H9 (cell line): ENCODE results near the gene RALGDS. TPM values are rescaled to one million over a fixed set of nuclear protein-coding genes. Genes with fewer than 3 reads are reported as not detected.

Experiments used
- DNase-seq: peaks from one replicate; pipeline ENCODE4 v3.0.0-alpha.2; 2017
- H2AFZ ChIP-seq: one replicate; pipeline ENCODE4 v1.6.1; 2013; ENCODE audit warnings: mild to moderate bottlenecking, low read length, control low read depth, moderate library complexity
- H2AK5ac ChIP-seq: 2 replicates; pipeline ENCODE4 v1.6.1; 2013; ENCODE audit warnings: low read length, control low read depth, mixed read lengths; ENCODE audit not compliant: insufficient read length
- H2BK120ac ChIP-seq: one replicate; pipeline ENCODE4 v1.6.1; 2013; ENCODE audit warnings: low read depth, mild to moderate bottlenecking, low read length, control low read depth, inconsistent platforms; ENCODE audit not compliant: poor library complexity, severe bottlenecking
- H2BK12ac ChIP-seq: 2 replicates; pipeline ENCODE4 v1.6.1; 2013; ENCODE audit warnings: low read length, control low read depth, mixed read lengths, low read depth; ENCODE audit not compliant: insufficient read length
- H2BK15ac ChIP-seq: 2 replicates; pipeline ENCODE4 v1.6.1; 2013; ENCODE audit warnings: low read depth, low read length, control low read depth
- H2BK20ac ChIP-seq: one replicate; pipeline ENCODE4 v1.6.1; 2013; ENCODE audit warnings: low read depth, mild to moderate bottlenecking, low read length, control low read depth, inconsistent platforms; ENCODE audit not compliant: poor library complexity, severe bottlenecking
- H2BK5ac ChIP-seq: 2 replicates; pipeline ENCODE4 v1.6.1; 2013; ENCODE audit warnings: low read length, control low read depth, mixed read lengths; ENCODE audit not compliant: insufficient read length
- H3K14ac ChIP-seq: 2 replicates; pipeline ENCODE4 v1.6.1; 2013; ENCODE audit warnings: low read length, control low read depth; ENCODE audit not compliant: insufficient read depth
- H3K18ac ChIP-seq: 2 replicates; pipeline ENCODE4 v1.6.1; 2013; ENCODE audit warnings: low read depth, mild to moderate bottlenecking, mixed read lengths, low read length, control low read depth; ENCODE audit not compliant: insufficient read length
- H3K23ac ChIP-seq: 2 replicates; pipeline ENCODE4 v1.6.1; 2013; ENCODE audit warnings: low read length, control low read depth, mixed read lengths, low read depth; ENCODE audit not compliant: insufficient read length
- H3K23me2 ChIP-seq: 2 replicates; pipeline ENCODE4 v1.6.1; 2013; ENCODE audit warnings: low read depth, mild to moderate bottlenecking, mixed read lengths, low read length, control low read depth; ENCODE audit not compliant: insufficient read length, poor library complexity, severe bottlenecking
- H3K27ac ChIP-seq: 2 replicates; pipeline ENCODE4 v1.5.1; 2013; ENCODE audit warnings: low read length, control low read depth, mixed read lengths, low read depth; ENCODE audit not compliant: insufficient read length
- H3K27me3 ChIP-seq: 2 replicates; pipeline ENCODE4 v1.6.1; 2013; ENCODE audit warnings: low read length, control low read depth, inconsistent platforms; ENCODE audit not compliant: insufficient read depth
- H3K4ac ChIP-seq: 2 replicates; pipeline ENCODE4 v1.6.1; 2013; ENCODE audit warnings: low read depth, mild to moderate bottlenecking, control low read depth, inconsistent platforms, low read length, moderate library complexity
- H3K4me1 ChIP-seq: 2 replicates; pipeline ENCODE4 v1.6.1; 2013; ENCODE audit warnings: low read length, control low read depth, inconsistent platforms; ENCODE audit not compliant: insufficient read depth
- H3K4me2 ChIP-seq: 2 replicates; pipeline ENCODE4 v1.6.1; 2013; ENCODE audit warnings: low read length, control low read depth, mixed read lengths; ENCODE audit not compliant: insufficient read length, insufficient read depth
- H3K56ac ChIP-seq: 2 replicates; pipeline ENCODE4 v1.6.1; 2013; ENCODE audit warnings: low read depth, mild to moderate bottlenecking, mixed read lengths, low read length, control low read depth; ENCODE audit not compliant: insufficient read length
- H3K79me1 ChIP-seq: 2 replicates; pipeline ENCODE4 v1.6.1; 2013; ENCODE audit warnings: low read depth, mild to moderate bottlenecking, moderate library complexity, low read length, control low read depth, inconsistent platforms; ENCODE audit not compliant: insufficient read depth, poor library complexity, severe bottlenecking
- H3K79me2 ChIP-seq: 2 replicates; pipeline ENCODE4 v1.6.1; 2013; ENCODE audit warnings: low read length, control low read depth, inconsistent platforms; ENCODE audit not compliant: insufficient read depth
- H3K9ac ChIP-seq: 2 replicates; pipeline ENCODE4 v1.6.1; 2013; ENCODE audit warnings: low read length, control low read depth, mixed read lengths; ENCODE audit not compliant: insufficient read length; ENCODE audit errors: extremely low read depth
- H3K9me3 ChIP-seq: one replicate; pipeline ENCODE4 v1.6.1; 2013; ENCODE audit warnings: low read depth, low read length, inconsistent platforms; ENCODE audit not compliant: control insufficient read depth
- H3T11ph ChIP-seq: one replicate; pipeline ENCODE4 v1.6.1; 2013; ENCODE audit warnings: mild to moderate bottlenecking, low read length, control low read depth, inconsistent platforms
- H4K20me1 ChIP-seq: one replicate; pipeline ENCODE4 v1.6.1; 2013; ENCODE audit not compliant: control insufficient read depth, insufficient read length, insufficient read depth
- H4K5ac ChIP-seq: 2 replicates; pipeline ENCODE4 v1.6.1; 2013; ENCODE audit warnings: low read depth, mild to moderate bottlenecking, mixed read lengths, low read length, control low read depth; ENCODE audit not compliant: insufficient read length
- H4K8ac ChIP-seq: replicated peaks from 2 replicates; pipeline ENCODE4 v1.6.1; 2013; ENCODE audit warnings: low read length, control low read depth, mixed read lengths, low read depth; ENCODE audit not compliant: insufficient read length
- H4K91ac ChIP-seq: 2 replicates; pipeline ENCODE4 v1.6.1; 2013; ENCODE audit warnings: low read depth, mild to moderate bottlenecking, moderate library complexity, mixed read lengths, low read length, control low read depth; ENCODE audit not compliant: insufficient read length
- H3K27ac Mint-ChIP-seq, 3 experiments: 2 replicates in 2 of 3; 3 replicates in 1 of 3; pipeline ENCODE4 v1.8.0; 2020 to 2021; ENCODE audit warnings: mixed read lengths in 3 of 3, mild to moderate bottlenecking in 1 of 3, moderate library complexity in 1 of 3
- H3K27me3 Mint-ChIP-seq: 2 replicates; pipeline ENCODE4 v1.8.0; 2021; ENCODE audit warnings: low read depth, mild to moderate bottlenecking, moderate library complexity, mixed read lengths
- H3K36me3 Mint-ChIP-seq, 3 experiments: 2 replicates in 2 of 3; 3 replicates in 1 of 3; pipeline ENCODE4 v1.8.0; 2020 to 2021; ENCODE audit warnings: low read depth in 3 of 3, mixed read lengths in 3 of 3; ENCODE audit not compliant: insufficient read depth in 1 of 3
- H3K4me1 Mint-ChIP-seq, 2 experiments: 2 replicates each; pipeline ENCODE4 v1.8.0; 2020; ENCODE audit warnings: mixed read lengths in 2 of 2
- H3K4me3 Mint-ChIP-seq, 2 experiments: 2 replicates in 1 of 2; 3 replicates in 1 of 2; pipeline ENCODE4 v1.8.0; 2020 to 2021; ENCODE audit warnings: mild to moderate bottlenecking in 2 of 2, mixed read lengths in 2 of 2, moderate library complexity in 1 of 2
- H3K9me3 Mint-ChIP-seq, 2 experiments: 2 replicates in 1 of 2; 3 replicates in 1 of 2; pipeline ENCODE4 v1.8.0; 2020; ENCODE audit warnings: mild to moderate bottlenecking in 2 of 2, mixed read lengths in 2 of 2, moderate library complexity in 1 of 2
- WGBS: extraction: QIAGEN DNeasy Blood & Tissue Kit; methylation state at CpG from one replicate; pipeline ENCODE4 v1.1.7; 2013; ENCODE audit warnings: missing lambda C conversion rate, low lambda C conversion rate, mixed read lengths; ENCODE audit not compliant: insufficient read length; ENCODE audit errors: extremely low coverage; 5-methylcytosine and 5-hydroxymethylcytosine counted together
- total RNA-seq: library from RNA; stranded (reverse); gene quantifications from 2 replicates; pipeline ENCODE4 v1.2.1, GENCODE V29; 2021
- TF ChIP-seq, protein P1 (sequence below): fragments of 200-600 bp; sonication (generic); conservative IDR thresholded peaks from 3 replicates; pipeline ENCODE4 v1.8.0; 2021; ENCODE audit warnings: antibody characterized with exemption, mild to moderate bottlenecking

RALGDS gene
- total RNA-seq, 1 experiment from 2014 or later = 21.3 TPM

DNA sequence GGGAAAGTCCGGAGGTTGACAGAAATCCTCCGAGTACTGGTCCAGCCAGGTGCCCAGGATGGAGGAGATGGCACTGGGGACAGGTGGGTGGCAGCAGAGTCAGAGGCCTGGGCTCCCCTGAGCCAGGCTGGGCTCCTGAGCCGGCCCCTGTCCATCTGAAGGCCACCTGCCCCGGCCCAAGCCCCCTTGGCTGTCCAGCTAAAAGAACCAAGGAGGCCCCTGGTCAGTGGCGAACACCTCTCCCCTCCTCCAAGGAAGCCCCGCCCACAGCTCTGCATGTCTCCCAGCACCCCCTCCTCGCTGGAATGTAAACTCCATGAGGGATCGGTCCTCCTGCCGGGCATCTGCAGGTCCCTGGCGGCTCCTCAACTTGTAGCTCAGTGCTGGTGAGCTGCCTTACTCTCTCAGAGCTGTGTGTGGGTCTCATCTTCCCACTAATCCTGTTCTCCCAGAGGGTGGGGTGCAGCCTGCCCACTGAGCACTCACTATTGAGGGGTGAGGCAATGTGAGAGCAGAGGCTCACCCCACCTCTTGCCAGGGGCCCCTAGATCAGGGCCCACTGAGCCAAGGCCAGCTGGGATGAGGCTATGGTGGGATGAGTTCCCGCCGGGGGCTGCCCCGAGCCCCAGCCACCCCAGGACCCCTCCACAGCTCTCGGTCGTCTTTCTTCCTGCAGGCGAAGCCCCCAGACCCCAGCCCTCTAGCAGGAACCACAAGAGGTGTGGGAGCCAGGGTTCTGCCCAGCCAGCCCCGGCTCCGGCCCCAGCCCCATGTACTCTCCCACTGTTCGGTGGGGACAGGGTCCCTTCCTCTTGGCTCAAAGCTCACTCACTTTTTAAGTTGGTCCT lies 12.0 kb downstream of the RALGDS start:
- H4K91ac ChIP-seq = no peak overlapping the region
- no peak overlapping the region for H3K9ac ChIP-seq
- no peak overlapping the region for H3K27ac ChIP-seq
- Mint-ChIP-seq H3K4me3 (no peak overlapping the region), H3K4me1 (peaks cover 2 to 15% of the 10 kb centered on the region in 2 experiments; a peak in 2 of 4 replicates), H3K9me3 (no peaks in the 10 kb centered on the region), H3K36me3 (peaks cover 12 to 33% (median 32%) of the 10 kb centered on the region in 3 experiments; a peak in 6 of 7 replicates), H3K27ac (no peak overlapping the region; a peak in 1 of 7 replicates), H3K27me3 (no peaks in the 10 kb centered on the region)
- H3K27me3 ChIP-seq = no peaks in the 10 kb centered on the region
- H3K4me2 ChIP-seq = no peak overlapping the region
- H2BK12ac ChIP-seq = no peak overlapping the region
- no CpG with 5 or more reads among the region's 19 CpGs for WGBS
- no peaks in the 10 kb centered on the region for H3K23me2 ChIP-seq
- H3K79me1 ChIP-seq = no peaks in the 10 kb centered on the region
- no peak overlapping the region for H2BK120ac ChIP-seq
- H3K56ac ChIP-seq = no peak overlapping the region
- TF ChIP-seq, protein P1, sequence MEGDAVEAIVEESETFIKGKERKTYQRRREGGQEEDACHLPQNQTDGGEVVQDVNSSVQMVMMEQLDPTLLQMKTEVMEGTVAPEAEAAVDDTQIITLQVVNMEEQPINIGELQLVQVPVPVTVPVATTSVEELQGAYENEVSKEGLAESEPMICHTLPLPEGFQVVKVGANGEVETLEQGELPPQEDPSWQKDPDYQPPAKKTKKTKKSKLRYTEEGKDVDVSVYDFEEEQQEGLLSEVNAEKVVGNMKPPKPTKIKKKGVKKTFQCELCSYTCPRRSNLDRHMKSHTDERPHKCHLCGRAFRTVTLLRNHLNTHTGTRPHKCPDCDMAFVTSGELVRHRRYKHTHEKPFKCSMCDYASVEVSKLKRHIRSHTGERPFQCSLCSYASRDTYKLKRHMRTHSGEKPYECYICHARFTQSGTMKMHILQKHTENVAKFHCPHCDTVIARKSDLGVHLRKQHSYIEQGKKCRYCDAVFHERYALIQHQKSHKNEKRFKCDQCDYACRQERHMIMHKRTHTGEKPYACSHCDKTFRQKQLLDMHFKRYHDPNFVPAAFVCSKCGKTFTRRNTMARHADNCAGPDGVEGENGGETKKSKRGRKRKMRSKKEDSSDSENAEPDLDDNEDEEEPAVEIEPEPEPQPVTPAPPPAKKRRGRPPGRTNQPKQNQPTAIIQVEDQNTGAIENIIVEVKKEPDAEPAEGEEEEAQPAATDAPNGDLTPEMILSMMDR = no peak
- H2AK5ac ChIP-seq = no peak overlapping the region
- no peak overlapping the region for H2BK5ac ChIP-seq
- no peak overlapping the region for H4K8ac ChIP-seq
- no peak overlapping the region for H3K23ac ChIP-seq
- no peaks in the 10 kb centered on the region for H4K20me1 ChIP-seq
- H3T11ph ChIP-seq = no peak overlapping the region
- H3K4me1 ChIP-seq = no peaks in the 10 kb centered on the region
- H3K14ac ChIP-seq = no peak overlapping the region; the same call in 1 of the 2 replicates
- no peak overlapping the region for H2AFZ ChIP-seq
- H4K5ac ChIP-seq = no peak overlapping the region
- H2BK15ac ChIP-seq = no peak overlapping the region
- H3K79me2 ChIP-seq = no peaks in the 10 kb centered on the region
- no peaks in the 10 kb centered on the region for H3K9me3 ChIP-seq
- H3K18ac ChIP-seq = no peak overlapping the region
- no peak for DNase-seq
- H3K4ac ChIP-seq = no peak overlapping the region
- H2BK20ac ChIP-seq = no peak overlapping the region
